GM19468 (cell line): Measurements from ENCODE around the gene SPINK13.
"Not testable (repeated sequence)": the region's sequence is repeated elsewhere in the genome, so short reads cannot be mapped to it uniquely, and the experiment has no call there.

Experiments used
- ATAC-seq: cut with Tn5 transposase; IDR thresholded peaks from one replicate; pipeline ENCODE4 v1.9.1; 2021; ENCODE audit warnings: mild to moderate bottlenecking, moderate library complexity, moderate number of reproducible peaks; ENCODE audit not compliant: unreplicated experiment; ENCODE audit errors: extremely low read depth

Gene SPINK13, protein sequence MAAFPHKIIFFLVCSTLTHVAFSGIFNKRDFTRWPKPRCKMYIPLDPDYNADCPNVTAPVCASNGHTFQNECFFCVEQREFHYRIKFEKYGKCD

GRCh38 chr5:148268566-148268965, at the start of gene SPINK13:
TSS of gene SPINK13 (plus strand) at chr5:148268794. CDS start at chr5:148270073, 1,279 bp downstream.
- ATAC-seq, result no peak

DNA sequence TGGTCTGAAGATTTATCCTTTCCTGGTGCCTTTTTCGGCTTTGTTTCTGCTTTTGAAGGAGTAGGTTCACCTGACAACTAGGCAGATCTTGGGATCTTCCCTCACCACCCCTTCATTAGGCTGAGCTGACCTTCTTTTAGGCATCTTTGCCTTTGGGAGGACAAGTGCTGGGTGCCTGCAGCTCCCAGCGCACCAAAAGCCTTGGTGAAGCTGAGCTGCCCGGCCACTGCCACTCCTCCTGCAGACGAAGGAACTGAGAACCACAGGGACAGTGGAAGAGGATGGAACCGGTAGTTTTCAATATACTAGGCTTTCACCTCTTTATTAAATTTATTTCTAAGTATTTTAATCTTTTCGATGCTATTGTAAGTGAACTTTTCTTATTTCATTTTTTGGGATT, 47.1 kb upstream of the SPINK13 start:
- no peak for ATAC-seq

GRCh38 chr5:148224117-148224742, 44.4 kb upstream of the SPINK13 start:
- no peak for ATAC-seq

GRCh38 chr5:148228392-148228984, 40.1 kb upstream of the SPINK13 start:
- no peak for ATAC-seq

- ATAC-seq, result no peak
These were observed 38.8 kb upstream of the SPINK13 start for GRCh38 chr5:148229840-148230239.

DNA sequence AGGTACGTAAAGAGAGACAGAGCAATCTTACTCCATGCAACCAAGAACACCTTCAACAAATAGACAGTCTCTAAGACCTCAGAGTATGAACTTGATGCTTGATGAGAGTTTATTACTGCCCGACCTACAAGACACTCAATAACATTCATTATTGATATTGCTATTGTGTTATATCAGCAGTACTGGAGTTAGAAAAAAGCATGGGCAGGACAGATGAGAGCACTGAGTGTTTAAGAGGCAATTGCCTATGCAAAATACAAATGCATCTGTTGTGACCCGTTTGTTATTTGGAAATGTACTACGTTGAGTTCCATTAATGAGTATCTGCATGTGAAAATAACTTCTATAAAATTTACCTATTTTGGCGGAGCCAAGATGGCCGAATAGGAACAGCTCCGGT, 38.4 kb upstream of the SPINK13 start:
- no peak for ATAC-seq

DNA sequence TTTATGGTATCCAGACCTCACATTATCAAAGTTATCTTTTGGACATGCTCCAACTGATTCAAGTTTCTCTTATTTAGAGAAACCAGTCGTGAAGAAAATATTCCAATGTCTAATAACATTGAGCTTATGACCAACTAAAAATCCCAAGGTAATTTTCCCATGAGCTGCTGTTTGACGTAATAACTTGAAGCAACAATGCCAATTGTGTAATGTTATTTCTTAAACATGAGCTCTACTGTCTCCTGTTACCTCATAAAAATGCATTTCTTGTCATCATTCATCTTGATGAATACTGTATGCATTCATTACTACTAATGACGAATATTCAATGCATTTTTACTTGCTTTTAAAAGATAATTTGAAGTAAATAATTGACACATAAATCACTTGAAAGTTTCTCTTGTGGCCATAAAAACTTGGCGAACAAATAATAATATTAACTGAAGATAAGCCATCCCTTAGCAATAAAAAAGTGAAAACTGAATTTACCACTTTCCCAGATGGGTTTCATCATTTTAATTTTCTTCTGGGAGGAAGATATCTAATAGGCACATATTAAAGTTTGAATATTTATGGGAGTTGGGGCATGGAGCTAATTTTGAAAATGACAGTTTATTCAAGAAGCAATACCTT, 30.7 kb upstream of the SPINK13 start:
- no peak for ATAC-seq

- ATAC-seq, result no peak
These were observed 30.2 kb upstream of the SPINK13 start, which contains the start of gene MARCOL for GRCh38 chr5:148238418-148238794. TSS of gene MARCOL (plus strand) at chr5:148238525. CDS start at chr5:148238598, 73 bp downstream.

DNA sequence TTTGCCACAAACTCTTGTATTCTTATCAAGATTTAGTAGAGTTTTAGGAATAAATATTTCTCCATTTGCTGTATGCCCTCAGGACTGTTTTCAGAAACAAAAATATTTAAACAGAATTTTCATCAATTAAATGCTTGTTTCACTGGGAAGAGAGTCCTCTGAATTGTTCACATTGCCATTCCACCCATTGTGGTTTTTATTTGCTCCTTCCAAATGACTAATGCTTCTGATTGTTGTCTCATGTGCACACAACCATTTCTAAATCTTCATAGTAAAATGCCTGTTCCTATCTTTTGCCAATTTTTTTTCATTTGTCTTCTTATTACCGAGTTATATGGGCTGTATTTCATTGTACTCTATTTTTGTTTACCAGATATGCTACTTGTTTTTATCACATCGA, 19.7 kb upstream of the SPINK13 start:
- ATAC-seq, result no peak

DNA sequence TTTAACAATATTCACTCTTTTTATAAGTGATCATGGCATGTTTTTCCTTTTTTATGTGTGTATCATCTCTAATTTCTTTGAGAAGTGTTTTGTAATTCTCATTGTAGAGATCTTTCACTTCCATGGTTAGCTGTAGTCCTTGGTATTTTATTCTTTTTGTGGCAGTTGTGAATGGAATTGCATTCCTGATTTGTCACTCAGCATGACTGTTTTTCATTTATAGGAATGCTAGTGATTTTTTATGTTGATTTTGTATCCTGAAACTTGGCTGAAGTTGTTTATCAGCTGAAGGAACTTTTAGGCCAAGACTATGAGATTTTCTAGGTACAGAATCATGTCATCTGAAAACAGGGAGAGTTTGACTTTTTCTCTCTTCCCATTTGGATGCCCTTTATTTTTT, 13.1 kb upstream of the SPINK13 start:
- no peak for ATAC-seq

DNA sequence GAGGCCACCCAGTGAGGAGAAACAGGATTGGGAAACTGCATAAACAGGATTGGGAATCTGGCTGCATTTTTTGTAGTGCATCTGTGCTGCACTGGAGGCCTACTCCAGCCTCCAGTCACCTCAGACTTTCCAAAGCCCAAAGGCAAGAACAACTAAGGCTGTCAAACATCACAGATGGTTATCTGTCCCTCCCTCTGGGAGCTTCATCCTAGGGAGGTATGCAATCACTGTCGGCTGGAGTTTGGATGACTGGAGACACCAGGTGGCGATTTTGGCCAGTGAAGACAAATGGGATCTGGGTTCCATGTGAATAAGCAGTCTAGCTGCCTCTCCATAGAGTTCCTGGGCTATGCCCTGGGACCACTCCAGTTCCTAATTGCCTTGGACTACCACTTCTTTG, 9.3 kb upstream of the SPINK13 start:
- ATAC-seq, result no peak

GRCh38 chr5:148261221-148261620, 7.4 kb upstream of the SPINK13 start:
- ATAC-seq, result no peak

- no peak for ATAC-seq
These were observed 632 bp upstream of the SPINK13 start for GRCh38 chr5:148267962-148268361.

DNA sequence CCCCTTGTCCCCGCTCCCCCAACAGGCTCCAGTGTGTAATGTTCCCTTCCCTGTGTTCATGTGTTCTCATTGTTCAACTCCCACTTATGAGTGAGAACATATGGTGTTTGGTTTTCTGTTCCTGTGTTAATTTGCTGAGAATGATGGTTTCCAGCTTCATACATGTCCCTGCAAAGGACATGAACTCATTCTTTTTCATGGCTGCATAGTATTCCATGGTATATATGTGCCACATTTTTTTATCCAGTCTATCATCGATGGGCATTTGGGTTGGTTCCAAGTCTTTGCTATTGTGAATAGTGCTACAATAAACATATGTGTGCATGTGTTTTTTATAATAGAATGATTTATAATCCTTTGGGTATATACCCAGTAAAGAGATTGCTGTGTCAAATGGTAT, 6.5 kb downstream of the SPINK13 start:
- not testable (repeated sequence) for ATAC-seq

GRCh38 chr5:148280893-148281292, 12.3 kb downstream of the SPINK13 start:
- not testable (repeated sequence) for ATAC-seq

DNA sequence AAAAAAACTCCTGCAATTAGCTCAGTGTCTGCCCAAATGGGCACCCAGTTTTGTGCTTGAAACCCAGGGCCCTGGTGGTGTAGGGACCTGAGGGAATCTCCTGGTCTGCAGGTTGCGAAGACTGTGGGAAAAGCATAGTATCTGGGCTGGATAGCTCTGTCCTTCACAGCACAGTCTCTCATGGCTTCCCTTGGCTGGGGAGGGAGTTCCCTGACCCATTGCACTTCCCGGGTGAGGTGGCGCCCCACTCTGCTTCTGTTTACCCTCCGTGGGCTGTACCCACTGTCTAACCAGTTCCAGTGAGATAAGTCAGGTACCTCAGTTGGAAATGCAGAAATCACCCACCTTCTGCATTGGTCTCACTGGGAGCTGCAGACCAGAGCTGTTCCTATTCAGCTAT, 12.7 kb downstream of the SPINK13 start:
- ATAC-seq, result not testable (repeated sequence)

DNA sequence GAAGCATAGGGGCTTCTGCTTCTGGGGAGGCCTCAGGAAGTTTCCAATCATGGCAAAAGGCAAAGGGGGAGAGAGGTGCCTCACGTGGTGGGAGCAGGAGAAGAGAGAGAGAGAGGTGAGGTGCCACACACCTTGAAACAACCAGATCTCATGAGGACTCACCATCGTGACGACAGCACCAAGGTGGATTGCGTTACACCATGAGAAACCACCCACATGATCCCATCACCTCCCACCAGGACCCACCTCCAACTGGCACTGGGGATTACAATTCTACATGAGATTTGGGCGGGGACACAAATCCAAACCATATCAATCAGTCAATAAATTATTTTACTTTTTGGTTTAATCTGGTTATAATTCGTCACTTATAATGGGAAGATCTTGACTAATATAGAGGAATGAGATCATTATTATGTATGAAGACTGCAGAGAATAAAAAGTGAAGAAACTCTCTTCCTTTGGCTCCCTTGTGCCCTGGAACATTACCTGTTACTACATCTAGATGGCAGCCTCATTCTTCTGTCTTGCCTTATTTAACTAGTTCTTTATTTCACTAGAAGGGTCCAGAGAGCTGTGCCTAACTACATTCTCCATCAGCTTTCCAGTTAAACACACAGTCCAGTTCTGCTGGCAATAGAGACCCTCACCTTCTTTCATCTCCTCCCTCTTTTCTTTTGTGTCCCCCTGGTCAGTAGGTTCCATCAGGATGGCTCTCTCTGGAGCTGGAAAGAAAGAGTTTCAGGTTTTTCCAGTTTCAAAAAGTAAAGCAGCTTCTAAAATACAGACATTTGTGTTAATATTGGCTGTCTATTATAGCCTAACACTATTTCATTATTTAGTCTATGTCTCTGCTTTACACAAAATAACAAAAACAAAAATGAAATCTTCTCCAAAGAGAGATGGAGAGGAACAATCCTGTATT, 21.9 kb downstream of the SPINK13 start:
- ATAC-seq, result no peak

- ATAC-seq, result no peak
These were observed 29.1 kb downstream of the SPINK13 start for GRCh38 chr5:148297731-148298130.

GRCh38 chr5:148306446-148306845, 37.9 kb downstream of the SPINK13 start:
- no peak for ATAC-seq

DNA sequence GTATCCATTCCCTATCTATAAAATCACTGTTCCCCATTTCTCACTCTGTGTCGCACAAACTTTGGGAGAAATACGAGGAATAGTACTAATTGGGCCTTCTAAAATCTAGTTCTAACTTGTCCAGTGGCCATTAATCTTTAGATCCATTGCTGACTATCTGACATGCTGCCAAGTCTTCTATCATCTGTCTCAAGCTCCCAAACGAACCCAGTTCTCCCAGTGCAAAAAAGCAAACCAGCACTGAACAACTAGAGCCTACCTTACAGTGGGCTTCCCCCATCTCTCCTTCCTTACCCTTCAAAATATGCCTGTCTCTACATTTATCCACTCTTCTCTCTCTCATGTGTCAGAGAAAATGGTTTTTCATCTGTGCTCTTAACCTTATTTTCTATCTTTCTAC, 40.4 kb downstream of the SPINK13 start:
- no peak for ATAC-seq
